GM12878 (cell line): Measurements from ENCODE around the gene FTO. TPM values are rescaled to one million over a fixed set of nuclear protein-coding genes. Genes with fewer than 3 reads are reported as not detected.

Experiments used
- ATAC-seq: fragments of 200-7000 bp; cut with Tn5 transposase; 3 replicates; pipeline ENCODE4 v1.9.1; 2020; ENCODE audit warnings: mild to moderate bottlenecking, moderate library complexity
- BruUV-seq: library from RNA; stranded (reverse); fragments of 400-500 nt; replicated peaks from 2 replicates; lab custom pipeline; 2021; lab: Mats Ljungman, UMichigan
- CTCF ChIA-PET: fragments of 300-600 bp; sonication (Branson Sonifier 250); formaldehyde crosslinking; extraction: SDS; loops from one replicate; lab custom pipeline; 2021; ENCODE audit warnings: inconsistent platforms; lab: Yijun Ruan, JAX
- POLR2A ChIA-PET: fragments of 350-600 bp; formaldehyde crosslinking; extraction: SDS; loops from one replicate; lab custom pipeline; 2021; ENCODE audit warnings: inconsistent platforms; lab: Charles Lee
- RAD21 ChIA-PET: fragments of 300-600 bp; sonication (Branson Sonifier 250); formaldehyde crosslinking; loops from one replicate; lab custom pipeline; 2023; ENCODE audit warnings: antibody characterized with exemption; ENCODE audit not compliant: unreplicated experiment; lab: Charles Lee
- SMC1A ChIA-PET: fragments of 300-600 bp; sonication (Branson Sonifier 250); formaldehyde crosslinking; loops from one replicate; lab custom pipeline; 2023; ENCODE audit not compliant: unreplicated experiment, uncharacterized antibody; lab: Charles Lee
- DNase-seq: peaks from one replicate; pipeline ENCODE4 v3.0.0-alpha.2; 2011; ENCODE audit warnings: low read depth, low spot score
- FAIRE-seq: peaks from 3 replicates; lab custom pipeline; 2011; peaks lifted over from hg19 to GRCh38; lab: Jason Lieb, UNC
- H2AFZ ChIP-seq: 2 replicates; pipeline ENCODE4 v1.6.0; 2011; ENCODE audit warnings: low read depth, low read length, control low read depth; ENCODE audit not compliant: control insufficient read depth
- H3K27ac ChIP-seq: 2 replicates; pipeline ENCODE4 v1.5.1; 2011; ENCODE audit warnings: control low read depth; ENCODE audit not compliant: control insufficient read depth, insufficient read depth
- H3K27me3 ChIP-seq, 2 experiments: replicated peaks in 1 of 2; 2 replicates each; pipeline versions ENCODE4 v1.6.0 to v1.6.1; 2011; ENCODE audit warnings: low read length in 1 of 2; ENCODE audit not compliant: control insufficient read depth in 2 of 2, insufficient read depth in 2 of 2
- H3K36me3 ChIP-seq, 2 experiments: 2 replicates each; pipeline ENCODE4 v1.5.1; 2011; ENCODE audit warnings: low read length in 1 of 2; ENCODE audit not compliant: control insufficient read depth in 2 of 2, insufficient read depth in 2 of 2
- H3K4me1 ChIP-seq: 2 replicates; pipeline ENCODE4 v1.6.1; 2011; ENCODE audit warnings: mild to moderate bottlenecking, low read length, moderate library complexity, mixed read lengths; ENCODE audit not compliant: control insufficient read depth, insufficient read depth
- H3K4me2 ChIP-seq: 2 replicates; pipeline ENCODE4 v1.6.0; 2011; ENCODE audit warnings: control low read depth; ENCODE audit not compliant: control insufficient read depth, insufficient read depth
- H3K4me3 ChIP-seq: fragments of 200-600 bp; sonication (generic); 2 replicates; pipeline ENCODE4 v1.5.1; 2016
- H3K79me2 ChIP-seq: 2 replicates; pipeline ENCODE4 v1.6.0; 2011; ENCODE audit warnings: low read length; ENCODE audit not compliant: control insufficient read depth, insufficient read depth
- H3K9ac ChIP-seq: 2 replicates; pipeline ENCODE4 v1.8.0; 2011; ENCODE audit warnings: low read length, control low read depth, mixed read lengths; ENCODE audit not compliant: control insufficient read depth, insufficient read depth
- H3K9me3 ChIP-seq: replicated peaks from 3 replicates; pipeline ENCODE4 v1.5.1; 2011; ENCODE audit warnings: mild to moderate bottlenecking, low read length; ENCODE audit not compliant: control insufficient read depth, insufficient read depth
- H4K20me1 ChIP-seq: 2 replicates; pipeline ENCODE4 v1.6.0; 2011; ENCODE audit not compliant: control insufficient read depth, insufficient read depth
- ATF3 ChIP-seq: IDR thresholded peaks from 2 replicates; pipeline ENCODE4 v1.6.1; 2011; ENCODE audit warnings: low read depth, mild to moderate bottlenecking, low read length, moderate library complexity, borderline replicate concordance; ENCODE audit errors: extremely low read depth
- BCL3 ChIP-seq: IDR thresholded peaks from 2 replicates; pipeline ENCODE4 v1.6.1; 2011; ENCODE audit warnings: borderline replicate concordance, low read depth, mild to moderate bottlenecking, moderate library complexity, low read length; ENCODE audit not compliant: insufficient read depth, poor library complexity, severe bottlenecking
- FOS ChIP-seq: IDR thresholded peaks from 3 replicates; pipeline ENCODE4 v1.6.1; 2011; ENCODE audit warnings: borderline replicate concordance; ENCODE audit not compliant: insufficient read length; ENCODE audit errors: extremely low read depth
- GATAD2B ChIP-seq: fragments of 450-650 bp; conservative IDR thresholded peaks from 2 replicates; pipeline ENCODE4 v1.6.1; 2017; ENCODE audit warnings: low read depth, mild to moderate bottlenecking, moderate library complexity
- HDGF ChIP-seq: fragments of 450-650 bp; IDR thresholded peaks from 2 replicates; pipeline ENCODE4 v1.6.1; 2016; ENCODE audit warnings: antibody characterized with exemption
- NFYA ChIP-seq: IDR thresholded peaks from 2 replicates; pipeline ENCODE4 v1.6.1; 2011; ENCODE audit warnings: low read depth, mild to moderate bottlenecking, low read length, improper control_type of control experiment, borderline replicate concordance
- PAX8 ChIP-seq: fragments of 450-650 bp; IDR thresholded peaks from 2 replicates; pipeline ENCODE4 v1.6.1; 2017; ENCODE audit warnings: mild to moderate bottlenecking, moderate library complexity
- SP1 ChIP-seq: IDR thresholded peaks from one replicate; pipeline ENCODE4 v1.6.1; 2011; ENCODE audit warnings: low read depth, low read length
- STAT1 ChIP-seq: fragments of 450-650 bp; conservative IDR thresholded peaks from 2 replicates; pipeline ENCODE4 v1.6.1; 2014; ENCODE audit warnings: antibody characterized with exemption, mild to moderate bottlenecking
- YY1 ChIP-seq: IDR thresholded peaks from 2 replicates; pipeline ENCODE4 v1.6.1; 2011; ENCODE audit warnings: low read depth, mild to moderate bottlenecking, low read length
- ZNF217 ChIP-seq: fragments of 450-650 bp; IDR thresholded peaks from 2 replicates; pipeline ENCODE4 v1.6.1; 2017; ENCODE audit warnings: antibody characterized with exemption, mild to moderate bottlenecking
- ZNF24 ChIP-seq: fragments of 450-650 bp; IDR thresholded peaks from 2 replicates; pipeline ENCODE4 v1.6.1; 2017; ENCODE audit warnings: antibody characterized with exemption, mild to moderate bottlenecking
- ZZZ3 ChIP-seq: IDR thresholded peaks from 2 replicates; pipeline ENCODE4 v1.6.1; 2011; ENCODE audit warnings: low read depth; ENCODE audit not compliant: control insufficient read depth, insufficient read length
- WGBS: methylation state at CpG from one replicate; pipeline ENCODE4 v1.1.6; 2016; ENCODE audit warnings: low lambda C conversion rate; ENCODE audit not compliant: insufficient replicate concordance, insufficient coverage; ENCODE audit errors: missing lambda C conversion rate; 5-methylcytosine and 5-hydroxymethylcytosine counted together
- in situ Hi-C: fragments of 300-500 bp; cut with MboI; formaldehyde crosslinking; loops from 9 replicates; pipeline ENCODE4 v1.14.3; 2018; ENCODE audit warnings: mixed read lengths
- intact Hi-C: fragments of 100-400 bp; cut with micrococcal nuclease; formaldehyde crosslinking; loops from one replicate; pipeline ENCODE4 v1.14.2; 2022; ENCODE audit not compliant: unreplicated experiment
- polyA plus RNA-seq, 11 experiments: library from polyadenylated mRNA; depleted of rRNA in 4 of 11; unstranded in 6 of 11; stranded (reverse) in 5 of 11; fragments of >200 nt; fragmentation: Nextera tagmentation in 4 of 11; fragmentation: Illumina TruSeq in 1 of 11; extraction: Ambion mirVana in 4 of 11; extraction: Trizol in 1 of 11; gene quantifications; 1 replicate in 1 of 11; 2 replicates in 10 of 11; pipeline versions ENCODE4 v1.2.1 to v1.2.3, GENCODE V29; 2011 to 2016; ENCODE audit warnings: inconsistent platforms in 2 of 11, missing spikeins in 2 of 11, low read depth in 1 of 11
- total RNA-seq, 4 experiments: library from RNA; depleted of rRNA in 3 of 4; stranded (reverse); fragments of >200 nt in 3 of 4; fragmentation: Illumina TruSeq in 1 of 4; extraction: Trizol in 1 of 4; gene quantifications; 2 replicates each; pipeline versions ENCODE4 v1.2.1 to v1.2.3, GENCODE V29; 2013 to 2021
- TF ChIP-seq, protein P1 (sequence below): fragments of 450-650 bp; IDR thresholded peaks from 2 replicates; pipeline ENCODE4 v1.6.1; 2016; ENCODE audit warnings: mild to moderate bottlenecking

FTO gene
- total and polyA plus RNA-seq, 10 of the 15 experiments (the other 5 are each of a cell fraction or from before 2014, with no cell fraction given) = 20.1 to 55.0 (median 47.0) TPM

DNA sequence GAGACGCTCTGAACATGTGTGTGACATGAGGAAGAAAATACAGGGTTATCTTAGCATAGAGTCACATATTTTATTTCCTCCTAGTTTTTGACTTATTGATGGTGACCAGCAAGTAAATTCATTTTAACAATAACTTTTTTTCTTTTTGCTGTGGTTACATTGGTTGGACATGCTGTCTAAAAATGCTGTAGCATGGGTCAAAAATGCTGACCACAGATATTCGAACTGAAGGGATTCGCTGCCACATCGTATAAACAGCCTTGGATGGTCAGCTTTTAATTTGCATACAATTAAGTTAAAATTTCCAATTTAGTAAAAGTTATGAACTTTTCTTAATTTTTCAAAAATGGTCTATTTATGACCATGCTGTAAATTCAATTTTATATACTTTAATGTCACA is 30.8 kb upstream of the FTO start:
- WGBS = 99% methylated on average over 4 of the region's 4 CpGs
- Histone ChIP-seq H3K4me1 (no peaks in the 10 kb centered on the region), H3K27ac (no peak overlapping the region), H3K79me2 (no peaks in the 10 kb centered on the region), H3K36me3 (no peaks in the 10 kb centered on the region), H3K9ac (no peak overlapping the region), H3K27me3 (no peaks in the 10 kb centered on the region), H3K4me3 (no peak overlapping the region), H3K4me2 (no peak overlapping the region), H3K9me3 (no peaks in the 10 kb centered on the region), H4K20me1 (no peaks in the 10 kb centered on the region), H2AFZ (no peak overlapping the region)
- DNase-seq (no peak), FAIRE-seq (no peak), ATAC-seq (no peak)
- CTCF ChIA-PET = no interaction called here
- no TSS peak for BruUV-seq
- POLR2A ChIA-PET = no interaction called here
- SMC1A ChIA-PET = no interaction called here
- intact Hi-C loops = no loop called here
- in situ Hi-C loops = no loop called here
- RAD21 ChIA-PET = no interaction called here
- TF ChIP-seq PAX8 = no peak
- TF ChIP-seq ZNF217 = no peak
- TF ChIP-seq SP1 = no peak
- no peak for TF ChIP-seq ATF3
- TF ChIP-seq ZNF24 = no peak
- no peak for TF ChIP-seq FOS
- TF ChIP-seq STAT1 = no peak
- TF ChIP-seq GATAD2B = no peak
- TF ChIP-seq YY1 = no peak
- no peak for TF ChIP-seq ZZZ3
- TF ChIP-seq, protein P1, sequence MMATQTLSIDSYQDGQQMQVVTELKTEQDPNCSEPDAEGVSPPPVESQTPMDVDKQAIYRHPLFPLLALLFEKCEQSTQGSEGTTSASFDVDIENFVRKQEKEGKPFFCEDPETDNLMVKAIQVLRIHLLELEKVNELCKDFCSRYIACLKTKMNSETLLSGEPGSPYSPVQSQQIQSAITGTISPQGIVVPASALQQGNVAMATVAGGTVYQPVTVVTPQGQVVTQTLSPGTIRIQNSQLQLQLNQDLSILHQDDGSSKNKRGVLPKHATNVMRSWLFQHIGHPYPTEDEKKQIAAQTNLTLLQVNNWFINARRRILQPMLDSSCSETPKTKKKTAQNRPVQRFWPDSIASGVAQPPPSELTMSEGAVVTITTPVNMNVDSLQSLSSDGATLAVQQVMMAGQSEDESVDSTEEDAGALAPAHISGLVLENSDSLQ = no peak
- TF ChIP-seq NFYA = no peak
- no peak for TF ChIP-seq BCL3
- TF ChIP-seq HDGF = no peak
